Medulla oblongata (tissue), 1 donor: Measurements from ENCODE around the gene CYSTM1.

Source experiments
- DNase-seq: peaks from one replicate; pipeline ENCODE4 v3.0.0-alpha.2; 2015; ENCODE audit errors: extremely low spot score

Gene CYSTM1, protein sequence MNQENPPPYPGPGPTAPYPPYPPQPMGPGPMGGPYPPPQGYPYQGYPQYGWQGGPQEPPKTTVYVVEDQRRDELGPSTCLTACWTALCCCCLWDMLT

DNA sequence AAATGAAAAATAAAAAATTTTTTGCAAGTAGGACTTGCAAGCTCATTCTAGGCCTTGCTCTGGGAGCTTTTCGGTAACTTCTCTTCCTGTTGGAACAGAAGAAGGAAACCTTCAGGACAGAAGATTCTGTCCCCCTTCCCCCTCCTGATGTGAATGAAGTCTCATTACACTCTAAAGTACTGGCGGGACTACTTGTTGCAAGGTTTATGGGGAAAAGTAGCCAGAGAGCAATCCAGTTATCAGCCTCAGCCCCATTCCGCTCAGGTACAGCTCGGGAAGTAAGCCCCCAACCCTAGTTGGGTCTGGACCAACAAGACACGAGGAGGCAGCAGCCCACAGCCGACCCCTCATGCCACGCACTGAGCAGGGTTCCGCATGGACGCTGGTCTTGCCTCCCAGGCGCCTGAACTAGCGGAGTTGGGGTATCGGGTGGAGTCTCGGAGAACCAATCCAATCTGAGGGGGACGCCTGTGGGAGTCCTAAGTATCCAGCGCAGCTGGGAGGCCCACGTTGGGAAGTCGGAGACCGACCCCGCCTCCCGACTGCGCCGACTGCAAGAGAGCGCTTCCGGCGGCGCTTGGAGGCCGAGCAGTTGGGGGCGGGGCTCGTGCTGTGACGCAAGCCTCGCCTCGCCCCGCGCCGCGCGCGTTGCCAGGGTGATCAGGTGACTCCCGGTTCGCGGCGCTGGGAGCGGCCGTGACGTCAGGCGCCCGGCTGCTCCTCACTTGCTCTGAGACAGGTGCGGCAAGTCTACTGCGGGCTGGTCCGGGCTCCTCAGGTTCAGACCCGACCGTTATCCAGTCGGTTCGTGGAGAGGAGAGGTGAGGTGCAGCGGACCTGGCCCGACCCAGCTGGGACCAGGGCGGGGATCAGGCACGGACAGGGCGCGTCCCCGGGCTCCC, at the start of gene CYSTM1:
CYSTM1 (plus strand) TSS at position 724 of the 902 bp plus-strand sequence. CDS start 19,278 bp downstream, outside the sequence.
- peak; percentile 97 for DNase-seq

DNA sequence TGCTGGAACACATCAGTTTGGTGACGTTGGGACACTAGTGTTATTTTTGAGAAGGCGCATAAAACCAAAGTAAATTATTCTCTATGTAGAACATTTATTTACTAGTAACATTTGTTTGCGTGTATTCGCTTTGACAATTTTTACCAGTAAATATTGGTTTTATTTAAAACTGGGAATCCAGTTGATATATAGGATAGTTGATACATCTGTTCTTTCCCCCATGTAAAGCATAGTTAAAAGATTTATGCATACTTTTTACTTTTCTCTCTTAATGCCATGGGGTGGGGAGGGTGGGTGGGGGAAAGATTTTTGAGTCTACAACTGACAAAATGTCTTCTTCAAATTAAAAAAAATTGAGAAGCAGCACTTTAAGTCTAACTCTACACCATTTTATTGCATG, 49.4 kb upstream of the CYSTM1 start, which contains the start of gene IGIP:
IGIP (plus strand) TSS at position 301 of the 400 bp plus-strand sequence. CDS start 2,540 bp downstream, outside the sequence.
- DNase-seq: no peak

DNA sequence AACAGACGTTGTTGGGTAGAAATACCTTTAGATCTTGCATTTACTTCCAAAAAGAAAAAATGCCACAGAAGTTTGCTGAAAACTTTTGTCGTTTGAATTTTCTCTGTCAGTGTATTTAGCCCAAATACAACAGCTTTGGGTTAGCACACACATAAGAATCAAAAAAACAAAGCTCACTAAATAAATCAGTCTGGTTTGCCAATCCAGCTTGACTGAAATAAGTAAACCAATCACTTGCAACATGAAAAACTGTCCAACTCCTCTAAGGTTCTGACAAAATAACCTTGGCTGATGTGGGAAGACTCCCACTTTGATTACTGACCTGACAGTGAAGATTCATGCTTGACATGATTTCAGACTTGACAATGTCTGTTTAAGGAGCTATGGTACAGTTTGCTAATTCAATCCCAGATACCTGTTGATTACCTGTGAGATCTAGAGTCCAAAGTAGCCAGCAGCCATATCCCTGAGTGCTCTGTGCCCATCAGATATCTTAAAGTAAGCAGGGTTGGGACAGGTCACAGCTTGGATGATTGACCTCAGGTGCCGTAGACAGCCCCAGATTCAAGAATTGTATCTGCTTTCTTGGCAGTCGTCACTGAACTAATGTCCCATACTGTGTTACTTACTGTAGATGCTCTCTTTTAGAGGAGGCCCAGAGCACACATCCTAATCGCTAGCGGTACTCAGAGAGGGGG, 48.5 kb upstream of the CYSTM1 start:
- no peak for DNase-seq

DNA sequence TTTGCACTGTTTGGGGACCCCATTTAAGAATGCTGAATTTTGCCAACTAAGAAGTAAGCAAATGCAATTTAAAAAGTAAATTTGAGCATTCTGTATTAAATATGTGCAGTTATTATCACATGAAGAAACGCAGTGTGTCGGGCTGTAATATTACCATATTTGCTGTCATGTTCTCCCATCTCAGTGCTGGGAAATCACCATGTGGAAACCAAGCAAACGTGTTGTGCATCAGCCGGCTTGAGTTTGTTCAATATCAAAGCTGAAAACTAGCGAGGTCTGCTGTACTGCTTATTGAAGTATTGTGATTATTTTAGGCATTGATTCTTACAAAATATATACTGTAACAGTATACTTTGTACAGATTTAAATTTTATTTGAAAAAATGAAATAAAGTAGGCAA, 46.6 kb upstream of the CYSTM1 start:
- DNase-seq: no peak

DNA sequence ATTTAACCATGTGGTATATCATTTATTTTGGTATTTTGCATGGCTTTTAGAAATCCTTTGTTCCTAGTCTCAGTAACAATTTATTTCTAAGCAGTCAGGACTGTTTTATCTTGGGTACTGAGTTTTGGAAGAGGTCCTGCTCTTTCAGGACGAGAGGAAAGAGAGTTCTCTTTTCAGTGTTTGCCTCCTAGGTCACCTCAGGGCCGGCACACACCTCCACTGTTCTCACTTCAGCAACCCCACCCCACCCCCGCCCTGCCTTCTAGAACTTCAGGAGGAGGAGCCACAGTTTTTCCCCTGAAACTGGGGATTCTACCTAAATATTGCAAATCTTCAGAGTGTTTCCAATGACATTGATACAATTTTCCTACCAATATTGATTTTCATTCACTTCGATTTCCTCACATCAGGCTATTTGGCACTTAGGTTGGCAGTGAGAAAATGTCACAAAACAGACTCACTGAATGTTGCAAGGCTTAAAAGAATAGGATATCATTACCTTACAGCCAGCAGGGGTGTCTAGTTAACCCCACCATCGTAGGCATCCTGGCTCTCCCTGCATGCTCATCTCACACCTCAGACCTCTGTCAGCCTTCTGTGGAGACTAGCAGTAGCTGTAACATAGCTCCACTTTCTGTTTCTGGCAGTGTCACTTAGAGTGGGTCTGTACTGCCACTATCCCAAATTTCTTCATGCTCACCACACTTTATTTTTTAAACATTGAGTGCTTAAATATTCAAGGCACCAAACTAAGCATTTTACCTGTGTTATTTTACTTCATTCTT, 43.8 kb upstream of the CYSTM1 start:
- DNase-seq: no peak

DNA sequence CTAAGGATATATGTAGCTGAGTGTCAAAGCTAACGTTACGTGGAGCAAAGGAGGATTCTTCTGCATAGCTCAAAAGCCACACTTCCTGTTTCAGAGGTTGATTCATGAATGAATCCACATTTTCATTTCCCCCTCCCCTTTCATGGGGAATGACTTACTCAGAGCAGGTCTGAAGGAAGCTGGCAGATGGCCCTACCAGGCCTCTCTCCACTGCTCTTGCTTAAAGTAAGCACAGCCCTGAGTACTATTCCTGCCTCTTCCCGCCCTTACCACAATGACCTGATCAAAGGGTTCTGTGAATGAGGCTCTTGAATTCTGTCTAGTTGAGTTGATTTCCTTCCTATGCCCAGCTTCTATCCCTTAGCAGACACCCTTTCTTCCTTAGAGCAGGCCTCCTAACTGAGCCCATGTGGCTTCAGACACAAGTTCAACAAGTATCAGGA, 43.0 kb upstream of the CYSTM1 start:
- DNase-seq: no peak

DNA sequence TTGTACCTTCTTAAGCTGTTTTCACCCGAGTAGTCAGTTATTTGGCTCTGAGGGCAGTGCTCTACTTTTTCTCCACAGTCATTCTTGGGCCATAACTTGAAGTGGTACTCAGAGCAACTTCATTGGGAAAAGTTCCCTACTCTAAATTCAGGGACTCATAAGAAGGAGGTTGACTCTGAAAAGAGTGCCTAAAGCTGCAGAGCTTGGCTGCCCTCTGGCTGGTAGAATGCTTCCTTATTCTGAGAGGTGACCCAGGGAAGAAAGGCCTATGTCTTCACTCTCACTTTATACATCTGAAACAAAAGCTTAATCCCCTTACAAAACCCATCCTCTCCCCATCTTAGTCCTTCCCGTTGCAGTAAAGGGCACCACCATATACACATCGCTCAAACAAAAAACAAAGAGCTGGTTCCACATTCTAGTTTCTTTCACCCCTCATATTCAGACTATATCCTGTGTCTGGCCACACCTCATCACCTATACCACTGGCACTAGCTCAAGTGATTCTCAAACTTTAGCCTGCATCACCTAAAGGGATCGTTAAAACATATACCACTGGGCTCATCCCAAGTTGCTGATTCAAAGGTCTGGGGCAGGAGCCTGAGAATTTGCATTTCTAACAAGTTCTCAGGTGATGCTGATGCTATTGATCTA, 41.3 kb upstream of the CYSTM1 start:
- DNase-seq: no peak

DNA sequence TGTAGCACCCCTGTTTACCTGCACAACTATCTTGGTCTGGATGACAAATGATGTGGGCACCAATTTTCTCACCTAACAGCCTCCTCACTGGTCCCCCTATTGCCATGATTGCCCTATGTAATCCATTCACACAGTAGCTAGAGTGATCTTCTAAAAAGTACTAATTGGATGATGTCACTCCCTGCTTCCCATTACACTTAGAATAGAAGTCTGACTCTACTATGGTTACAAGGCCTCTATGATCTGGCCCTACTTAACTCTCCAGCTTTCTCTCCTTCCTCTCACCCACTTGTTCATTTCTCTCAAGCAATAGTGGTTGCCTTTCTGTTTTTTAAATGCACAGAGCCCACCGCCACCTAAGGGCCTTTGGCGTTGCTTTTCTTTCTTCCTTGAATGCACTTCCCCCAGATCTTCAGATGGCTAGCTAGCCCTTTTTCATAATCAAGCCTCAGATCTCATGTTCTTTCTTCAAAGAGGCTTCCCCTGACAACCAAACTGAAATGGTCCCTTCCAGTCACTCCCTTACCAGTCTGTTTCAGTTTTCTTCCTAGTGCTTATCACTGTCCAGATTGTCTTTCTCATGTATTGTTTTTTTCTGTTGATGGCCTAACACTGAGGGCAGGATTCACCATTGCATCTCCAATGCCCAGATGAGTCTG, 40.6 kb upstream of the CYSTM1 start:
- DNase-seq: no peak

DNA sequence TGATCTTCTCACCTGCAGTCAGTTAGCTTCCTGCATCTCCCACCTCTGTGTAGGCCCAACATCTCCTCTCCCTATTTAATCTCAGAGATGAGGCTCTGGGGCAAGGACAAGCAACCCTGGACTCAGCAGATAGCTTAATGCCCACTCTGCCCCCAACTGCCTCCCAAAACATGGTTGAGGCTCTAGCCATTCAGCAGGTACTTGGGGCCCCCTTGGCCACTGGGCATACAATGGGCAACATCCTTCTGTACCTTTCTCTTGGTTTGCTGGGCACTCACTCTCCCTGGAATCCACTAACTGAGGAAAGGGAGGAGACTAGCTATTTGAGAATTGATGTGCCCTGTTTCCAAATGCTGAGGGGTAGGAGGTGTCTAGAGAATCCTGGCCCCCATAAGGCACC, 39.9 kb upstream of the CYSTM1 start:
- DNase-seq: no peak

DNA sequence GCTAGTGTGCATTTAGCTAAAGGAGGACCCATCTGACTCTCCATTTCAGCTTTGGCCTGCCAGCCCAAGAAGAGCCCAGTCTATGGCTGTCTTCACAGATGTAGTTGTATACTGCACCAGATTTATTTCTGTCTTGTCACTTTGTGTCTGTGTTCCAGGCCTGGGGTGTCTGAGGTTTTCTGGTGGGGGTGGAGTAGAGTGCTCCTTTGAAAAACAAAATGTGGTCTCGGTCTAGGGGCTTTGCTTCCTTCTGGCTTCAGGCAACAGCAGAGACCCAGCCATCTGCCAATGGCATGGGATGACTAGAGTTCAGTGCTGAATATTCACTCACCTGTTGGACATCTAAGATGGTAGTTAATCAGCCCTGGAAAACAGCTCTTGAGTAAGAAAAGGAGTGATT, 38.4 kb upstream of the CYSTM1 start:
- DNase-seq: no peak

DNA sequence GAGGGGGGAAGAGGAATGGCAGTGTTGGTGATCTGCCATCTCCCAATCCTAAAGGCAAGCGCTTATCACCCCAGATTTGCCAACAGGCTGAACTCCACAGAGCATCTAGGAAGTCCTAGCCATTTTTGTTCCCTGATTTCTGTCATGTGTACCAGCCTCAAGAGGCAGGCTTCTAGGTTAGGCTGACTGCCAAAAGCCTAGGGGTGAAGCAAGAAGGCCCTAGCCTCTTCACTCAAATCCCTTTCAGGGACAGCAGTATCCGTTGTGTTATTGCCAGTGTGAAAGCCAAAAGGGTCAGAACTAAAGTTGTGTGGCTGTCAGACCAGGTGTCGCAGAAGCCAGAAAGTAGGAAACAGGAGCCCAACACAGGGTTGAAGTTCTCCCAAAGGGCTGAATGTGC, 34.6 kb upstream of the CYSTM1 start:
- no peak for DNase-seq

DNA sequence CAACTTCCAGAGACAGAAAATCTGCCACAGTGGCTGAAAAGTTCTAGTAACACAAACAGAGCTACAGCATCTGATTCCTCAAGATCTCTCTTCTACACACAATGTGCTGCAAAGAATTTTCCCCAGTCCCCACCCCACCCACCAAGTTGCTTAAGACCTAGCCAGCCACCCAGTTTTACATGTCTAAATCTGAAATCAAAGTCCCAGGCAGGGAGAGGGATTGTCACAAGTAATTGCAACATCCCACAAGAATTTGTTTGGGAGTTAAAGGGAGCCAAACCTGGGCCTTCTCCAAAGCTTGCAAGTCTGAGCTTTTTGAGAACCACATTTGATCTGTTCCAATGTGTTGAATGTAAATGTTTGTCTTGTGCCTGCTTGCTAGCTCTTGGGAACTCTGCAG, 33.7 kb upstream of the CYSTM1 start:
- no peak for DNase-seq

DNA sequence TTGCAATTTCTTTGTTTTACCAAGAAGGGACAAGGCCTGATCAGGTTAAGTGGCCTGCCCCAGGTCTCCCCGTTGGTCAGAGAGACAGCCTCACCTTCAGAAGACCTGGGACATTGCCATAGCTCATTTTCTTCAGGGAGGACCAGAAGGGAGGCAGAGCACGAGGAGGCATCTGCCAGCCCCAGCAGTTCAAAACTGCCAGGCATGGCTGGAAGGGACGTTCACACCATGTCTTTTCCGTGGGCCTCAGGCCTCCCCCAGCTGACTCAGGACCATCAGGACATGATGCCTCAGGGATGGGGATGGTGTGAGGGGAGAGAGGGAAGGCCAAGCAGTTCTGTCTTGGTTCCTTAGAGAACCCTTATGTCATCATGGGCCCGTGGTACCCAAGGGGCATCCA, 32.7 kb upstream of the CYSTM1 start:
- no peak for DNase-seq

DNA sequence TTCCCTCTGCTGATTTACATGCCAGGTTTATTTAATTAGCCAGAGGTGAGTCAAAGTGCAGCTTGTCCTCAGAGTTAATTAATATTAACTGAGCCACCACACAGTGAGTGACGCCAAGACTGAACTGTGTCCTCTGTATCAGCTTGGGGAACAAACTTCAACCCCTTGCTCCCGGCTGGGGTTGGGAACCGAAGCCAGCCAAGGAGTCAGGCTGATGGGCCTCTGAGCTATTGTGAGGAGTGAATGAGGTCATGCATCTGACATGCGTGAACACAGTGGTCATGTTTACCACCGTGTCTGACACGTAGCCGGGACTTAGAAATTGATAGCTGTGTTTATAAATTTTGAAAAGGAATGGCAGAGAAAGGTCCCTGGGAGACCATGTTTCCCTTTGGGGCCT, 32.1 kb upstream of the CYSTM1 start:
- no peak for DNase-seq

DNA sequence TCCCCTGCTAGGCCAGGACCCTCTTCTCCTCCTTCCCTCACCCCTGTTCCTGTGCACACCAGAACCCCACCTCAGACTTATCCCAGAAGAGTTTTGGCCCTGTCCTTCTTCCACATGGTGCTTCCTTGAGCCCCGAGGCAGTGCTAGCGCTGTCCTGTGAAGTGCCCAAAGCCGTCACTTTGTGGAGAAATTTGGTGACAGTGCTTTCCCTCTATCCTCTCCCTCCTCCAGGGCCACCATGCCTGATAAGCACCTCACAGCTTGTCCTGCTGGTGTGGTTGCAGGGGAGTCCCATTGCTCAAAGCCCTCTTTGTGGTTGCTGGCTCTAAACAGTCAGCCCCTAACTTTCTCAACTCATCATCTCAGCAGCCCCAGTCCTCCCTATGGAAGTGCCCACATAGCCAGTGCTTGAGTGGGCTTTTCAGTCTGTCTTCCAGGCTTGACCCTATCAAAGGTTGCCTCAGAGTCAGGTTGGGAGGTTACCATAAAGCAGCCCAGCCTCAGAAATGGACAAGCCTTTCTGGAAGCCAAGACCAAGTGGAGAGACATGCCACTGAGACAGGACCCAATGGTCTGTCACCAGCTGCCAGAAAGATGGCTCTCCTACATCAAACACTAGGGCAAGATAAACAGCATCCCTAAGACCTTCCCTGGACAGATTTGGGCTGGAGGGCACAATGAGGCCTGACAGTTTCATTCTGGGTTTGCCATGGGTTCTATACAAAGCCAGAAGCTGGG, 31.3 kb upstream of the CYSTM1 start:
- DNase-seq: no peak

DNA sequence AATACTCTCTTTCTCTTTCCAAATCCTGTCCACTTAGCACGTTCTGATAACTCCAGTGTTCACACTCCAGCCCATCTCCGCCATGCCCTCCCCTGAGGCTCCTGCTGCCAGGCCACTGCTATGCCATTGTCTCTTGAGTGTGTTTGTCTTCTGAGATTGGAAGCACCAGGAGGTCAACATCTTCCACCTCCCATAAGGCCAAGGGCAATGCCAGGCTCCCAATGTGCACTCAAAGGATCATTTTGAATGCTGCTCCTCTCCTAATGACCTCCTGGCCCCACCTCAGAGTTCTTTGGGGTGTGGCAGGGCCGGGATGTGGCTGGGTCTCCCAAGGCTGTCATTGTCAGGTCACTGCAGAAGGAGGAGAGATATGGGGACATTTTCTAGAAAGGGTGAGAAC, 29.7 kb upstream of the CYSTM1 start:
- DNase-seq: no peak

DNA sequence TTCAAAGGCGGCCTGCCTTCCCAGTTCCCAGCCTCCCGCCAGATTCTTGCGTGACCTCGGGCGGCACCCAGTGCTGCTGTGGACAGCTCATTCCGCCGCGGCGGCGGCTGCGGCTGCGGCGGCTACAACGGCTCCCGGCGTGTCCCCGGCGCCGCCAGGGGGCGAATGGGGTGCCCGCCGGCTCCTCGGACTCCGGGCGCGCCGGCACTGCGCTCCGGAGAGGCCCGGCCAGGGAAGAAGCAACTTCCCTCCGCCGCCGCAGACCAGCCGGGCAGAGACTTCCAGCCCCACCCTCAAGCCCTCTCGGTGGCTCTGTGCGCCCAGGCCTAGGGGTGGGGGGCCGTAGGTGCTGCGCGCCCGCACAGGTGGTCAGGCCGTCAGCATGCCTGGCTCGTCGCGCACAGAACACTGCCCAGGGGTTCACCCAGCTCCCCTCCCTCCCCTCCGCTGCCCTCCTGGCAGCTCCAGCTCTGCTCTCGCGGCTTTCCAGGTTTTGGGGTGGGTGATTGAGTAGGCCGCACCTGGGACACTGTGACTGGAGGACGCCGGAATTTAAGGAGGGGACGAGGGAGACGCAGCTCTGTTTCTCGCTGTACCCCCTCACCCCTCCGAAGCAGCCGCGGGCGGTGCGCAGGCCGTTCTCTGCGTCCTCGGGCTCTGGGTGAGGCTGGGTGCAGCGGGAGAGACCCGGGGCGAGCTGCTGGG, 29.0 kb upstream of the CYSTM1 start:
- DNase-seq: peak; percentile 66

DNA sequence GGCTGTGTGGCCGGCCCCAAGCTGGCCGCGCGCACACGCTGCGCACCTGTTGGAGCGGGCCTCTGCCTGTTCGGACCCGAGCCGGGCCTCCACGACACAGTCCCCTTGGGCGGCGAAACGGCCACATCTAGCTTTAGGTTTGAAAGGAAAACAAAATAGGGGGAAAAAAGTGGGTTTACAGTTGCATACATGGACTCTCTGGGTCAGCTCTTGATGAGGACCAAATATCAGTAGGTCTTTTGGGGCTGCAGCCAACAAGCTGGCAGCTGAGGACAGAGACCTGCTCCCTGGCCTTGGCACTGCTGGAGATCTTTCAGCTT, 28.5 kb upstream of the CYSTM1 start:
- DNase-seq: no peak

DNA sequence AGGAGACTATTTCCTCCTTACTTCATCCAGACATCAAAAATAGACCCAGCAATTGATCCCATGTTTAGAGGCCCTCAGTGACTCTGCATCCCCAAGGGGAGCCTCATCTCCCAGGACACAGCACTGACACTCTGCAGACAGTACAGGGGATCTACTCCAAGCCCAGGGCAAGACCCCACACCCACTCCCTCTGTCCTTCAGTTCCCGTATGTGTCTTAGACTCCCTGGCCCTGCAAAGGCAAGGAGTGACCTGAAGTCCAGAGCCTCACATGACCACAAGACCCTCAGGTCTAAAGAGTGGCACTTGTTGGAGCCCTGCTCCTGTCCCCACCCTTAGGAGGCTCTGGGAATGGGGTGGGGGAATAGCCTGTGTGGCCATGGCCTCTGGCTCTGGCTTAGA, 27.5 kb upstream of the CYSTM1 start:
- no peak for DNase-seq

DNA sequence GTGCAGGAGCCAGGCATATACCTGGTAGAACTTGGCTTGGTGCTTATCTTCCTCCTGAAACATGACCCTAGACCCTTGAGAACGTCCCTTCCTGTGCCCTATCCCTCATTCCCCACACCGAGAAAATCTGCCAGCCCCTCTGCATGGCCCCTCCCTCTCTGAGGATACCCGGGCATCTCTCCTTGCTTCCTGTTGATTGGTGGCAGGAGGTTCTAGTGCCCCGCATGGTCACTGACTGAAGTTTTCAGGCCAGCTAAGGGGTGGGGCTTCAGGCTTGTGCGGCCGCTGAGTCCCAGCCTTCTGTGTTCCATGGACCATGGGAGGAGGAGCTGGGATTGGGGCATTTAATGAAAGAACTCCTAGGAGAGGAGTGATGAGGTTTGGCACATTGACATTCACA, 26.5 kb upstream of the CYSTM1 start:
- no peak for DNase-seq
